IMR-90 (cell line): ENCODE measurements around the gene PCED1B. TPM values are rescaled to one million over a fixed set of nuclear protein-coding genes. Genes with fewer than 3 reads are reported as not detected.

Experiments
- ATAC-seq: fragments of 200-7000 bp; cut with Tn5 transposase; 2 replicates; pipeline ENCODE4 v1.9.1; 2020; ENCODE audit warnings: low read depth, mild to moderate bottlenecking, moderate library complexity
- BruUV-seq: library from RNA; stranded (reverse); fragments of 400-500 nt; replicated peaks from 2 replicates; lab custom pipeline; 2021; lab: Mats Ljungman, UMichigan
- CTCF ChIA-PET: fragments of 300-600 bp; formaldehyde crosslinking; extraction: SDS; loops from one replicate; lab custom pipeline; 2021; ENCODE audit warnings: antibody characterized with exemption; lab: Yijun Ruan, JAX
- POLR2A ChIA-PET: fragments of 300-600 bp; sonication (Branson Sonifier 250); formaldehyde crosslinking; loops from one replicate; lab custom pipeline; 2022; ENCODE audit warnings: antibody characterized with exemption; ENCODE audit not compliant: unreplicated experiment; lab: Charles Lee
- DNase-seq: peaks from one replicate; pipeline ENCODE4 v3.0.0; 2013
- H2AFZ ChIP-seq: replicated peaks from 2 replicates; pipeline ENCODE3; 2013; ENCODE audit warnings: low read length, mild to moderate bottlenecking; ENCODE audit not compliant: poor library complexity
- H2AK5ac ChIP-seq: 2 replicates; pipeline ENCODE4 v1.6.1; 2013; ENCODE audit warnings: low read depth, low read length, inconsistent platforms
- H2AK9ac ChIP-seq: replicated peaks from 2 replicates; pipeline ENCODE3; 2013; ENCODE audit warnings: mild to moderate bottlenecking, low read depth, low read length, moderate library complexity; ENCODE audit not compliant: poor library complexity
- H2BK120ac ChIP-seq: 2 replicates; pipeline ENCODE4 v1.6.1; 2013; ENCODE audit warnings: low read depth, low read length, inconsistent platforms
- H2BK15ac ChIP-seq: 3 replicates; pipeline ENCODE4 v1.6.1; 2013; ENCODE audit warnings: low read depth, low read length, inconsistent platforms
- H2BK20ac ChIP-seq: 2 replicates; pipeline ENCODE4 v1.6.1; 2013; ENCODE audit warnings: low read depth, mild to moderate bottlenecking, inconsistent platforms, low read length, moderate library complexity
- H2BK5ac ChIP-seq: 2 replicates; pipeline ENCODE4 v1.6.1; 2013; ENCODE audit warnings: mild to moderate bottlenecking, low read depth, low read length, inconsistent platforms; ENCODE audit not compliant: poor library complexity, severe bottlenecking
- H3K14ac ChIP-seq: replicated peaks from 2 replicates; pipeline ENCODE4 v1.6.1; 2013; ENCODE audit warnings: low read depth, low read length, inconsistent platforms
- H3K18ac ChIP-seq: 2 replicates; pipeline ENCODE4 v1.6.1; 2013; ENCODE audit warnings: low read depth, low read length, control low read depth
- H3K23ac ChIP-seq: 2 replicates; pipeline ENCODE4 v1.6.1; 2013; ENCODE audit warnings: low read depth, low read length, inconsistent platforms
- H3K27ac ChIP-seq: 2 replicates; pipeline ENCODE4 v1.5.1; 2013; ENCODE audit warnings: mild to moderate bottlenecking, control low read depth, low read length; ENCODE audit not compliant: insufficient read depth
- H3K27me3 ChIP-seq: 2 replicates; pipeline ENCODE4 v1.6.1; 2013; ENCODE audit warnings: low read length; ENCODE audit not compliant: control insufficient read depth, insufficient read depth
- H3K36me3 ChIP-seq: 2 replicates; pipeline ENCODE4 v1.6.1; 2013; ENCODE audit warnings: low read length, mixed read lengths; ENCODE audit not compliant: control insufficient read depth, insufficient read depth
- H3K4ac ChIP-seq: 2 replicates; pipeline ENCODE4 v1.6.1; 2013; ENCODE audit warnings: low read depth, low read length, inconsistent platforms
- H3K4me1 ChIP-seq: 2 replicates; pipeline ENCODE4 v1.6.1; 2013; ENCODE audit warnings: low read length, mixed read lengths; ENCODE audit not compliant: control insufficient read depth, insufficient read depth
- H3K4me2 ChIP-seq: 2 replicates; pipeline ENCODE4 v1.6.1; 2013; ENCODE audit warnings: low read depth, mild to moderate bottlenecking, control low read depth, low read length, moderate library complexity
- H3K4me3 ChIP-seq: 2 replicates; pipeline ENCODE4 v1.5.1; 2013; ENCODE audit warnings: low read depth, mild to moderate bottlenecking, control low read depth, low read length, moderate library complexity; ENCODE audit not compliant: insufficient read depth
- H3K56ac ChIP-seq: 2 replicates; pipeline ENCODE4 v1.6.1; 2013; ENCODE audit warnings: low read length, inconsistent platforms; ENCODE audit not compliant: insufficient read depth; ENCODE audit errors: extremely low read depth
- H3K79me1 ChIP-seq, 2 experiments: 2 replicates each; pipeline ENCODE4 v1.6.1; 2013; ENCODE audit warnings: low read length in 2 of 2, inconsistent platforms in 1 of 2, low read depth in 1 of 2
- H3K9ac ChIP-seq: 2 replicates; pipeline ENCODE4 v1.6.1; 2013; ENCODE audit warnings: low read depth, low read length, control low read depth
- H3K9me1 ChIP-seq: 2 replicates; pipeline ENCODE4 v1.6.1; 2013; ENCODE audit warnings: low read length, inconsistent platforms; ENCODE audit not compliant: insufficient read depth
- H3K9me3 ChIP-seq: 2 replicates; pipeline ENCODE4 v1.6.1; 2013; ENCODE audit warnings: low read length; ENCODE audit not compliant: control insufficient read depth, insufficient read depth
- H4K20me1 ChIP-seq: 2 replicates; pipeline ENCODE4 v1.6.1; 2013; ENCODE audit warnings: low read length, inconsistent platforms; ENCODE audit not compliant: insufficient read depth
- H4K5ac ChIP-seq: 2 replicates; pipeline ENCODE4 v1.6.1; 2013; ENCODE audit warnings: mild to moderate bottlenecking, low read depth, low read length, control low read depth
- H4K8ac ChIP-seq, 2 experiments: 2 replicates each; pipeline ENCODE4 v1.6.1; 2013; ENCODE audit warnings: low read depth in 2 of 2, low read length in 2 of 2, control low read depth in 1 of 2, inconsistent platforms in 1 of 2
- H4K91ac ChIP-seq: 2 replicates; pipeline ENCODE4 v1.6.1; 2013; ENCODE audit warnings: low read depth, low read length, inconsistent platforms; ENCODE audit not compliant: insufficient read depth
- BHLHE40 ChIP-seq: fragments of 150-350 bp; IDR thresholded peaks from 2 replicates; pipeline ENCODE4 v1.6.1; 2016; ENCODE audit warnings: mild to moderate bottlenecking, low read depth, low read length
- CHD1 ChIP-seq: IDR thresholded peaks from 2 replicates; pipeline ENCODE4 v1.6.1; 2012; ENCODE audit warnings: low read depth, low read length, improper control_type of control experiment
- ELK1 ChIP-seq: fragments of 150-350 bp; IDR thresholded peaks from 2 replicates; pipeline ENCODE4 v1.6.1; 2016; ENCODE audit warnings: low read depth, mild to moderate bottlenecking, low read length, moderate library complexity, borderline replicate concordance
- FOS ChIP-seq: fragments of 150-350 bp; IDR thresholded peaks from 2 replicates; pipeline ENCODE4 v1.6.1; 2016; ENCODE audit warnings: low read depth, low read length
- MAFK ChIP-seq: IDR thresholded peaks from 2 replicates; pipeline ENCODE4 v1.6.1; 2012; ENCODE audit warnings: low read depth, low read length, improper control_type of control experiment
- MAZ ChIP-seq: IDR thresholded peaks from 2 replicates; pipeline ENCODE4 v1.6.1; 2012; ENCODE audit warnings: low read depth, mild to moderate bottlenecking, low read length, improper control_type of control experiment, moderate library complexity, borderline replicate concordance
- RAD21 ChIP-seq: IDR thresholded peaks from 2 replicates; pipeline ENCODE4 v1.6.1; 2012; ENCODE audit warnings: low read length, improper control_type of control experiment
- RCOR1 ChIP-seq: IDR thresholded peaks from 2 replicates; pipeline ENCODE4 v1.6.1; 2012; ENCODE audit warnings: mild to moderate bottlenecking, low read length, improper control_type of control experiment; ENCODE audit not compliant: insufficient replicate concordance
- RFX5 ChIP-seq: IDR thresholded peaks from 2 replicates; pipeline ENCODE4 v1.8.0; 2012; ENCODE audit warnings: low read depth, mild to moderate bottlenecking, low read length, moderate library complexity
- WGBS, 2 experiments: methylation state at CpG; one replicate each; pipeline versions ENCODE4 v1.1.5 to v1.1.7; 2013; ENCODE audit warnings: missing lambda C conversion rate in 2 of 2; ENCODE audit not compliant: insufficient read length in 1 of 2; ENCODE audit errors: extremely low coverage in 2 of 2; 5-methylcytosine and 5-hydroxymethylcytosine counted together
- dilution Hi-C: fragments of 300-500 bp; cut with HindIII; formaldehyde crosslinking; loops from one replicate; pipeline ENCODE4 v1.14.3; 2018; ENCODE audit warnings: low sequenced_read_pairs; ENCODE audit not compliant: unreplicated experiment
- in situ Hi-C: fragments of 300-500 bp; cut with MboI; formaldehyde crosslinking; loops from 3 replicates; pipeline ENCODE4 v1.14.3; 2019; ENCODE audit warnings: low sequenced_read_pairs, inconsistent platforms, mixed read lengths
- intact Hi-C: fragments of 100-400 bp; cut with micrococcal nuclease; formaldehyde crosslinking; loops from 2 replicates; pipeline ENCODE4 v1.10.0; 2022
- polyA plus RNA-seq, 3 experiments: library from polyadenylated mRNA; depleted of rRNA; stranded (reverse); fragments of >200 nt; gene quantifications; 2 replicates each; pipeline ENCODE4 v1.2.3, GENCODE V29; 2012; ENCODE audit warnings: low replicate concordance in 1 of 3
- total RNA-seq: library from RNA; depleted of rRNA; stranded (reverse); fragments of >200 nt; gene quantifications from 2 replicates; pipeline ENCODE4 v1.2.3, GENCODE V29; 2012
- TF ChIP-seq, protein P1 (sequence below): conservative IDR thresholded peaks from 2 replicates; pipeline ENCODE4 v1.5.1; 2012; ENCODE audit warnings: mild to moderate bottlenecking, low read depth, low read length, improper control_type of control experiment
- TF ChIP-seq, protein P2 (sequence below): fragments of 150-350 bp; IDR thresholded peaks from 2 replicates; pipeline ENCODE4 v1.6.1; 2017; ENCODE audit warnings: mild to moderate bottlenecking, antibody characterized with exemption, low read length, low read depth

The PCED1B gene
- total and polyA plus RNA-seq, 2 of the 4 experiments (the other 2 are of a cell fraction): 0.36 to 2.6 TPM

GRCh38 chr12:47280543-47281300 is 201.3 kb downstream of the PCED1B start:
- BruUV-seq: no TSS peak
- Histone ChIP-seq H3K4me3 (no peak overlapping the region), H3K36me3 (no peaks in the 10 kb centered on the region), H3K4me1 (peaks cover 19% of the 10 kb centered on the region), H2BK120ac (peak overlapping the region; percentile 48), H2BK5ac (peak overlapping the region; percentile 38), H3K9me1 (peaks cover 18% of the 10 kb centered on the region), H2AFZ (peak overlapping the region; percentile 6), H2AK5ac (peak overlapping the region; percentile 96), H4K5ac (no peak overlapping the region), H3K9ac (no peak overlapping the region), H3K4me2 (no peak overlapping the region), H4K20me1 (no peaks in the 10 kb centered on the region), H3K27ac (no peak overlapping the region), H4K8ac (peak overlapping the region in 1 of 2 experiments; percentile 13; a peak in 1 of 4 replicates), H2BK15ac (peak overlapping the region; percentile 37; the same call in 1 of the 3 replicates), H3K56ac (no peak overlapping the region), H2AK9ac (peak overlapping the region; percentile 44), H3K4ac (peak overlapping the region; percentile 75), H3K9me3 (no peaks in the 10 kb centered on the region), H4K91ac (peak overlapping the region; percentile 1; the same call in 1 of the 2 replicates), H3K79me1 (no peaks in the 10 kb centered on the region), H2BK20ac (peak overlapping the region; percentile 79), H3K27me3 (no peaks in the 10 kb centered on the region), H3K23ac (peak overlapping the region; percentile 22; the same call in 1 of the 2 replicates), H3K18ac (peak overlapping the region; percentile 17; the same call in 1 of the 2 replicates), H3K14ac (peak overlapping the region; percentile 64; the same call in 1 of the 2 replicates)
- no CpG with 5 or more reads among the region's 7 CpGs for WGBS, 2 experiments
- ChIA-PET POLR2A (no interaction called here), CTCF (interaction anchor here (1.4 kb wide), 1 partner anchor 248 kb away, joined by 3 read pairs; no protein-coding TSS in a partner anchor)
- TF ChIP-seq RAD21 (no peak), MAFK (no peak), RCOR1 (no peak), RFX5 (no peak), ELK1 (no peak), MAZ (no peak), CHD1 (no peak), BHLHE40 (no peak), FOS (no peak)
- TF ChIP-seq, protein P1, sequence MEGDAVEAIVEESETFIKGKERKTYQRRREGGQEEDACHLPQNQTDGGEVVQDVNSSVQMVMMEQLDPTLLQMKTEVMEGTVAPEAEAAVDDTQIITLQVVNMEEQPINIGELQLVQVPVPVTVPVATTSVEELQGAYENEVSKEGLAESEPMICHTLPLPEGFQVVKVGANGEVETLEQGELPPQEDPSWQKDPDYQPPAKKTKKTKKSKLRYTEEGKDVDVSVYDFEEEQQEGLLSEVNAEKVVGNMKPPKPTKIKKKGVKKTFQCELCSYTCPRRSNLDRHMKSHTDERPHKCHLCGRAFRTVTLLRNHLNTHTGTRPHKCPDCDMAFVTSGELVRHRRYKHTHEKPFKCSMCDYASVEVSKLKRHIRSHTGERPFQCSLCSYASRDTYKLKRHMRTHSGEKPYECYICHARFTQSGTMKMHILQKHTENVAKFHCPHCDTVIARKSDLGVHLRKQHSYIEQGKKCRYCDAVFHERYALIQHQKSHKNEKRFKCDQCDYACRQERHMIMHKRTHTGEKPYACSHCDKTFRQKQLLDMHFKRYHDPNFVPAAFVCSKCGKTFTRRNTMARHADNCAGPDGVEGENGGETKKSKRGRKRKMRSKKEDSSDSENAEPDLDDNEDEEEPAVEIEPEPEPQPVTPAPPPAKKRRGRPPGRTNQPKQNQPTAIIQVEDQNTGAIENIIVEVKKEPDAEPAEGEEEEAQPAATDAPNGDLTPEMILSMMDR: no peak
- TF ChIP-seq, protein P2, sequence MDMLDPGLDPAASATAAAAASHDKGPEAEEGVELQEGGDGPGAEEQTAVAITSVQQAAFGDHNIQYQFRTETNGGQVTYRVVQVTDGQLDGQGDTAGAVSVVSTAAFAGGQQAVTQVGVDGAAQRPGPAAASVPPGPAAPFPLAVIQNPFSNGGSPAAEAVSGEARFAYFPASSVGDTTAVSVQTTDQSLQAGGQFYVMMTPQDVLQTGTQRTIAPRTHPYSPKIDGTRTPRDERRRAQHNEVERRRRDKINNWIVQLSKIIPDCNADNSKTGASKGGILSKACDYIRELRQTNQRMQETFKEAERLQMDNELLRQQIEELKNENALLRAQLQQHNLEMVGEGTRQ: no peak
- no peak for ATAC-seq
- intact Hi-C loops (no loop called here), dilution Hi-C loops (no loop called here), in situ Hi-C loops (no loop called here)
- no peak for DNase-seq
